Measurements from ENCODE around the gene RCSD1.

DNA sequence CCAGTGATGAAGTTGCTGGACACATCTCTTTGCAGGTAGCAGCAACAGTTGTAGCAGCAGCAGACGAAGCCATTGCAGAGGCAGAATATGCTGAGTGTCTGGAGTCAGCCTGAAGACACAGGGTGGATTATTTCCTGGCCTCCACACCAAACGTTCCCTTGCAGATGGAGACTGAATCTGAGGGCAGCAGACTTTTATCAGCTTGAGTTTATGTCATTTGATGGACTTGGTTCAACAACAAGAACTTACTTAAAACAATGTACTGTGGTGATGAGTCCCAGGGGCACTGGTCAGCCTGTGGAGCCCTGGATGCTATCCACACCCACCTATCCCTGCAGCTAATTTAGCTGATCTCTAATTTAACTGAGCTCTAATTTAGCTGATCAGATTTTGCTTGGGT lies 74.7 kb downstream of the RCSD1 start:
- TF ChIP-seq GATA3 (IDR thresholded peaks at IDR 0.05; ENCODE audit: low read depth, low read length) (no peak), GATA2 (IDR thresholded peaks at IDR 0.05; ENCODE audit: low read depth, low read length) (no peak)
